Lower lobe of right lung (tissue), 2 donors: ENCODE results near the gene FGL2. TPM values are rescaled to one million over a fixed set of nuclear protein-coding genes. Genes with fewer than 3 reads are reported as not detected.
A peak's percentile ranks its signal among the peaks of the same experiment; 100 is the strongest.
"Not testable (repeated sequence)": the region's sequence is repeated elsewhere in the genome, so short reads cannot be mapped to it uniquely, and the experiment has no call there.

Experiments
- ATAC-seq, 2 donors: fragments of 200-7000 bp; cut with Tn5 transposase; one replicate each; pipeline ENCODE4 v1.9.1; 2020 to 2022; ENCODE audit warnings: mild to moderate bottlenecking in 2 of 2, moderate library complexity in 2 of 2
- DNase-seq: peaks from one replicate; pipeline ENCODE4 v3.0.0-alpha.2; 2020
- H3K27ac ChIP-seq: fragments of 200-600 bp; one replicate; pipeline ENCODE4 v1.8.0; 2022
- H3K27me3 ChIP-seq: fragments of 200-600 bp; one replicate; pipeline ENCODE4 v1.8.0; 2022; ENCODE audit warnings: low read depth
- H3K36me3 ChIP-seq: fragments of 200-600 bp; one replicate; pipeline ENCODE4 v1.8.0; 2022; ENCODE audit warnings: mild to moderate bottlenecking
- H3K4me1 ChIP-seq: fragments of 200-600 bp; one replicate; pipeline ENCODE4 v1.8.0; 2022
- H3K4me3 ChIP-seq: fragments of 200-600 bp; one replicate; pipeline ENCODE4 v1.8.0; 2022; ENCODE audit warnings: mild to moderate bottlenecking
- H3K9me3 ChIP-seq: fragments of 200-600 bp; one replicate; pipeline ENCODE4 v1.8.0; 2022
- intact Hi-C: fragments of 100-400 bp; cut with DNase I; formaldehyde crosslinking; loops from one replicate; pipeline ENCODE4 v1.11.0; 2022
- total RNA-seq: library from RNA; stranded (reverse); fragmentation: NEBNext Ultra II Directional; extraction: Animal tissue kit (Norgen Biotek cat#: 25700); gene quantifications from one replicate; pipeline ENCODE4 v1.2.1, GENCODE V29; 2021
- TF ChIP-seq, protein P1 (sequence below): fragments of 200-600 bp; IDR thresholded peaks from one replicate; pipeline ENCODE4 v1.8.0; 2022; ENCODE audit warnings: antibody characterized with exemption, mild to moderate bottlenecking
- donor health status: DM: no; HTN: yes; CAD: no; lungs with severe emphysema.

FGL2 gene
- total RNA-seq, 1 donor from 2014 or later = 33.0 TPM

DNA sequence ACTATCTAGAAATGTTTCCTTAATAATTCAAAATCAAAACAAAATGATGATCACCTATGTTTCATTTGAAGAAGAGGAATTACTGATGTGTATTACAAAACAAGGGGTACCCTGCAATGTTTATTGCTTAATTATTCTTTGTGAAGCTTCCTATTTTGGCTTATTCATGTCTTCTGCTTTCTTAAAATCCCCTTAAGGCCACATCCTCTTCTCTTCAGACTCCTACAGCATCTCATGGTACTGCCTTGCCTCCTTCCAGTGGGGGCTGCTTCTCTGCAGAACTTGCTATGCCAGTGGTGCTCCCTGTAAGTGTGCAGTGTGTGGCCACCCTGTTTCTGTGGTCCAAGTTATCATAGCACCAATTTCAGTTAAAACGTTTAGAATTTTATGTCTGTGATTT lies 42.2 kb downstream of the FGL2 start:
- Histone ChIP-seq H3K4me1 (no peaks in the 10 kb centered on the region), H3K4me3 (no peak overlapping the region), H3K27me3 (no peaks in the 10 kb centered on the region), H3K36me3 (no peaks in the 10 kb centered on the region), H3K27ac (no peak overlapping the region), H3K9me3 (no peaks in the 10 kb centered on the region)
- intact Hi-C loops = no loop called here
- TF ChIP-seq, protein P1, sequence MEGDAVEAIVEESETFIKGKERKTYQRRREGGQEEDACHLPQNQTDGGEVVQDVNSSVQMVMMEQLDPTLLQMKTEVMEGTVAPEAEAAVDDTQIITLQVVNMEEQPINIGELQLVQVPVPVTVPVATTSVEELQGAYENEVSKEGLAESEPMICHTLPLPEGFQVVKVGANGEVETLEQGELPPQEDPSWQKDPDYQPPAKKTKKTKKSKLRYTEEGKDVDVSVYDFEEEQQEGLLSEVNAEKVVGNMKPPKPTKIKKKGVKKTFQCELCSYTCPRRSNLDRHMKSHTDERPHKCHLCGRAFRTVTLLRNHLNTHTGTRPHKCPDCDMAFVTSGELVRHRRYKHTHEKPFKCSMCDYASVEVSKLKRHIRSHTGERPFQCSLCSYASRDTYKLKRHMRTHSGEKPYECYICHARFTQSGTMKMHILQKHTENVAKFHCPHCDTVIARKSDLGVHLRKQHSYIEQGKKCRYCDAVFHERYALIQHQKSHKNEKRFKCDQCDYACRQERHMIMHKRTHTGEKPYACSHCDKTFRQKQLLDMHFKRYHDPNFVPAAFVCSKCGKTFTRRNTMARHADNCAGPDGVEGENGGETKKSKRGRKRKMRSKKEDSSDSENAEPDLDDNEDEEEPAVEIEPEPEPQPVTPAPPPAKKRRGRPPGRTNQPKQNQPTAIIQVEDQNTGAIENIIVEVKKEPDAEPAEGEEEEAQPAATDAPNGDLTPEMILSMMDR = no peak
- DNase-seq = peak; percentile 37
- ATAC-seq = peak; percentile 68 to 78

- intact Hi-C loops, H3K4me3 ChIP-seq, H3K36me3 ChIP-seq, DNase-seq, H3K9me3 ChIP-seq, H3K4me1 ChIP-seq, H3K27ac ChIP-seq, H3K27me3 ChIP-seq: not testable (repeated sequence)
- peak; percentile 29 to 41 for ATAC-seq
Measured at GRCh38 chr7:77157034-77157433, 42.6 kb downstream of the FGL2 start.

DNA sequence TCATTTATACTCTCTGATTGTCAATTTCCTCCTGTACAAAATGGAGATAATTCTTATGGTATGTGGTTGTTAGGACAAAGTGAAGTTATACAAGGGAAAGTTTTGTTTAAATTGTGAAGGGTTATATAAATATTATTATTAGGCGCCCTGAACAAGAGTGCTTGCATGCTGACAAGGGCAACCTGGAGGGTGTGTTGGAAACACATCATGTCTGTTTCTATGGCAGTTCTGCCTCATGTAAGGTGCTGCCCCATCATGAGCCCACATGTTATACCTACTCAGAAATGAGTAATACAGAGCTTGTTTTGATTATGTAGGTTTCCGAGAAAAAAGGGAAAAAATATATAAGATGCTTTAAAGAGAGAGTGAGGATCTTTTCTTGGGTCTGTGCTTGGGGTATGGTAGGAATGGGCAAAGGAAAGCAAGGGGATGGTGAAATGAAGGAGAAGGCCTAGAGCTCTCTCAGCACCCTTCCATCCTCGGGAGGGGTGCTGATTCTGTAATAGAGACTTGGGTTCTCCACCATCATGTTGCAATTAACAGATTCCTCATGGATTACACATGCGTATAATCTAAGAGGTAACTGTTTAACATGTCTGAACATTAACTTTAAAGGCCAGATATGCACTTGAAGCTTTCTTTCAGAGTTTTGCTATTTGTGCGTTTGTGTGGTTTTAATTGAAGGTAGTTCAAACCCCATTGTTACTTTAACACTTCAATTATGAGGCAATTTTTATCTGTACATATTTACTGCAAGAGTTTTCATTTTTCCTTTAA lies 43.8 kb downstream of the FGL2 start:
- H3K4me1 ChIP-seq, intact Hi-C loops, H3K36me3 ChIP-seq, ATAC-seq, H3K9me3 ChIP-seq, DNase-seq, H3K27ac ChIP-seq, H3K27me3 ChIP-seq, H3K4me3 ChIP-seq: not testable (repeated sequence)

- H3K27ac ChIP-seq, H3K4me1 ChIP-seq, H3K27me3 ChIP-seq, H3K36me3 ChIP-seq, DNase-seq, H3K9me3 ChIP-seq, intact Hi-C loops, H3K4me3 ChIP-seq: not testable (repeated sequence)
- peak; percentile 36 to 78 for ATAC-seq
Measured at GRCh38 chr7:77154917-77155464, 44.6 kb downstream of the FGL2 start.

DNA sequence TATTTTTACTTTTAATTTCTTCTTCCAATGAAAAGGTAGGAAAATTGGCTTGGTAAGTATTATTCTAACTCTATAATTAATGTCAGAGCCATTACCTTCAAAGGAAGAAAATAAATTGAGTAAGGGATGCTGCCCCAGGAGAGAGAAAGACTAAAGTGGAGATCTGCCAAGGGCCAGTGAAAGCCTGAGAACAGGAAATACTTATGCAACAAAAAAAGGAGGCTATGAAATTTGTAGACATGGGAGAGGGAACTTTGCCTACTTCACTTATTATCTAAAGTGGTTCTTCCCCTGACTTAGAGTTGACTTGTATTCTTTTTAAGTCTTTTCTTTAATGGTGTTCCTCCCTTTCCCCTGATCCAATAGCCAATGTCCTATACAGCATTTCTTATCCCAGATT lies 47.4 kb downstream of the FGL2 start:
- H3K27ac ChIP-seq, H3K36me3 ChIP-seq, intact Hi-C loops, H3K27me3 ChIP-seq, H3K4me3 ChIP-seq, H3K4me1 ChIP-seq, DNase-seq, ATAC-seq, H3K9me3 ChIP-seq: not testable (repeated sequence)

Other genes with a start within 250 kb of the FGL2 start
- not detected for gene SPDYE17, start 167.5 kb downstream of the FGL2 start, total RNA-seq
- gene SPDYE18, start 137.3 kb downstream of the FGL2 start, total RNA-seq = 1.5 TPM
- 17.3 TPM for gene CCDC146, start 77.2 kb downstream of the FGL2 start, total RNA-seq
- gene GSAP, start 216.5 kb upstream of the FGL2 start, total RNA-seq = 80.0 TPM